Body of pancreas (tissue), 4 donors: ENCODE measurements around the gene PRODH.

Source experiments
- CTCF ChIP-seq, 7 experiments: fragments of 450-650 bp in 4 of 7; fragments of 200-600 bp in 3 of 7; sonication (generic) in 3 of 7; IDR thresholded peaks; one replicate each; pipeline ENCODE4 v1.5.1; 2016 to 2019; ENCODE audit warnings: antibody characterized with exemption in 7 of 7
- POLR2A ChIP-seq, 3 donors: fragments of 450-650 bp; IDR thresholded peaks; one replicate each; pipeline ENCODE4 v1.6.1; 2016; ENCODE audit warnings: antibody characterized with exemption in 3 of 3, mild to moderate bottlenecking in 2 of 3

DNA sequence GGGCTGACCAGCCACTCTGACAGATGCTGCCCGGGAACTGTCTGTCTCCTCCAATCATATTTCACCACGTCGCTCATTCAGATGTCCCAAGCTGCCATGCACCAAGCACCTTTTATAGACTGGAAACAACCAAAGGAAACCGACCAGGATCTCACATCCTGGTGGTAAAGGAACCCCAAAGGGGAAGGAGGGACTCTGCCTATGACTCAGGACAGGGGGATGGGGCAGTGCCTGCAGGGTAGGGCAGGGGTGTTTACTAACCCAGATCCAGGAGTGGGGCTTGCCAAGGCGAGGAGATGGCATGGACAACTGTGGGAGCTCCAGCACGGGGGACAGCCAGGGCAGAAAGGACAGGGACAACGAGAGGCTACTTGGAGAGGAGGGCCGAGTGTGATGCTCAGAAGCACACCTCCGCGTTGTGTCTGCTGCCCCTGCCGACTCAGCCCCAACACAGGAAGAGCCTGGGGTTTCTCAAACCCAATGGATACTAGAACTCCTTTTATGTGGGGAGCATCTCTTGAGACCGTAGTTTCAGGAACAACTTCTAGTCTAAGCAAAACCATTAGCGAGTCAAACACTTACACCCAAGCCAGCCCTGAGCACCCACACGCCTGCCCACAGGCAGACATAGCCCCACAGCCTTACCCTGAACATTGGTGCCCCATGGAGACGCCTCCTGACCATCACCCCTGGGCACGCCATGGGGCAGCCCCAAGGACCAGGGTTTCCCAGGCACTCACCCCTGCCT is 4.0 kb downstream of the PRODH start:
- no peak for TF ChIP-seq CTCF (IDR thresholded peaks at IDR 0.05)
- TF ChIP-seq POLR2A (IDR thresholded peaks at IDR 0.05): no peak
